Measurements from ENCODE around the gene BAIAP2.

The BAIAP2 gene

DNA sequence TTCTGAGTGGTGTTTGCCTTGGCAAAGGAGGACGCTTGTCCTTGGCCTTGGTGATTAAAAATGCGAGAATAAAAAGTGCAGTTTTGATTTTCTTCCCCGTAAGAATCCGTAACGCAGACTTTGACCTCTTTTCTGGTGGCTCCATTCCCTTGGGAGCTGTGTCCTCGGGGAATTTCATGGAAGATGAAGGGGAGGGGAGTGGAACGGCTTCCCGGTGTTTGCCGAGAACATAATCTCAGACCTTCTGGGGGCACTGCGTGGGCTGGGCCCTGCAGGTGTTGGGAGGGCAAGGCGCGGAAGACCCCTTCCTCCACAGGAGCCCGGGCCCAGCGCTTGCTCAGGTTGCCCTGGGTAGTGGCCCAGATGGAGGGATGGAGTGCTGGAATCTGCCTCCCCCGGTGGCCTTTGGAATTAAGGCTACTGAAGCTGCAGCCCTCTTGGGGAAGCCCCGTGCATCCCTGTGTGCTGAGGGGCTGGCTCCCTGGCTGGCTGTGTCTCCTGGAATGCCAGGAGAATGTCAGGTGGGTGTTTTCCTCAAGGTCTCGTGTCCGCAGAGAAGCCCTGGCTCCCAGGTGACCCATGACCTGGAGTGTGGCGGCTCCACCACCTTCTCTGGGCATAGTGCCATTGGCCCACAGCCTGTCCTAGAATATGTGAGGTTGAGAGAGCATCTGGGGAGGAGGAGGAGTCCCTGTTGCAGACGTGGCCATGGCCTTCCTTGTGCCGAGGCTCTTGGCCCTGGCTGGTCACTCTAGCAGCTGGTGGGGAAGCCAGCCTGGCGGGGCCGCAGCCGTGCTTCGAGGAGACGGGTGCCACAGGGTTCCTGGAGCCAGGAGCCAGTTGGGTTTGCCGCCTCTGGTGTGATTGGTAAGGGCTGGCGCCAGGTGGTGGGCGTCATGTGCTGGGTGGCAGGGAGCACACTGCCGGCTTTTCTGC, 3.1 kb downstream of the BAIAP2 start:
- DNase-seq: no peak

DNA sequence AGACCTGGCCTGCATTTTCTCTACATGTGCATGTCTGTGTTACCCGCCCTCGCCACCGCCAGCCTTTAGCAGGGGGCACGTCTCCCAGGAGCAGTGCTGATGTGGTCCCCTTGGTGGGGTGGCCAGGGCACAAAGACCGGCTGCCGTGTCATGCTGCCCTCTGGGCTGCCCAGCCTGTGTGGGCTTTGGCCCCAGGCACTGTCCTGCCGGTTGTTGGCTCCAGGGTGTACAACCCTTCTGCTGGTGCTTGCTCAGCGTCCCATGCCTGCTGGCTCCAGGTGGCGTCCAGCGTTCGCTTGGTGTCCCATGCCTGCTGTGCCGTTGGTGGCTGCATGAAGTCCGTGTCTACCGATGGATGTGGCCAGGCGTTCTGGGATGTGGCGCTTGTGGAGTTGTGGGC, 4.1 kb downstream of the BAIAP2 start:
- DNase-seq: no peak

DNA sequence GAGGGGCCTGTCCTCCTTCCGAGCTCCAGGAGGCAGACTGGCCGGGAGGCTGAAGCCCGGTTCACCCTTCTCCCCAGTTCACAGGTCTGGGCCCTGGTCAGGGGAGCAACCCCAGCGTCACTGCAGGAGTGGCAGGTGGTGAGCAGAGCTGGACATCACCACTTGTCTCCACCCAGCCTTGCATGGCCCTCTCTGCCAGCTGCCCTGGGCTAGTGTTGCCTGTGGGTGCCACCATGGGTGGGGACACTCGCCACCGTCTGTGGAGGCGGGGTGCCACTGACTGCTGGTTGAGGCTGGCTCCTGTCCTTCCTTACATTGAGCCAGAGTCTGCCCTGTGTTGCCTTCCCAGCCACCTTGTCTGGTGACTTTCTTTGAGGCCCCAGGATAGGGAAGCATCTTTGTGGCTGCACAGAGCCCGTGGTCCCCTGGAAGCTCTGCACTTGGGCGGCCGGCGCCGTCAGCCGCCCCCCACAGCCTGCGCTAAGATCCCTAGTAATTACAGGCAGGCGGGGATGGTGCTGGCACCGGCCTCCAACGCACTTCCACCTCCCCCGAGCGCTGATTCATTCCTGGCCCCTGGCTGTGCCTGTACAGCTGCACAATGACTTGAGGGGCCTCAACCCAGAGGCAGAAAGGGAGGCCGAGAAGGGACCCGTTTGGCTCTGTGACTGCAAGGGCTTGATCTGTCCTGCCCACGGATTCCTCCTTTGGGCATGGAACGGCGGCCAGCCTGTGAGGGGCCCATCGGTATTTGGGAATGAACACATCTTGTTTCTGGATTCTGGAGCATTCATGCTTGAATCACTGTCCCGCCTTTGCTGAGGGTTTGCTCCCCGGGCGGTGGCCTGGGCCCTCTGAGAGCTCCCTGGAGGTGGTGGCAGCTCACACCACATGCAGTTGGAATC, 5.2 kb downstream of the BAIAP2 start:
- DNase-seq: no peak

DNA sequence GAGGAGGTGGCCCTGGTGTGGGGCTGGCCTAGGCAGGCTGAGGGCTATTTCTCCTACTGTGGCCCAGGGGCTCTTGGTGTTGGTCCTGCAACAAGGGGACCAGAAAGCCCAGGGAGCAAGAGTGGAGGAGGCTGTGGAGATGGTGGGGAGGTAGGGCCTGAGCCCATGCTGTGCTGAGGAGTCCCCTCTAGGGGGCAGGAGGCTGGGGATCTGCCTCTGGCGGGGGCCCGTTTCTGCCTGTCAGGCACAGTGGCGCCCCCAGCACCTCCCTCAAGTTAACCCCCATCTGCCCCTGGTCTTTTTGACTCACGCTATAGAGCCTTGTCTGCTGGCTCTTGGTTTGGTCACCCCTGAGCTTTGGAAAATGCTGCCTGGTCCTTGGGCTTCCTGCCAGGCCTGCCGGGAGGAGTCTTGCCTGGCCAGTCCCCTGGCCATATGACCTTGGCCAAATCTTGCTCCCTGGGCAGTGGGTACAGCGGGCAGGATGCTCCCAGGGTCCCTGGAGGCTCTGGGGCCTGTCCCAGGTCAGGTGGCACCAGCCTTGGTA, 5.9 kb downstream of the BAIAP2 start:
- DNase-seq: no peak

DNA sequence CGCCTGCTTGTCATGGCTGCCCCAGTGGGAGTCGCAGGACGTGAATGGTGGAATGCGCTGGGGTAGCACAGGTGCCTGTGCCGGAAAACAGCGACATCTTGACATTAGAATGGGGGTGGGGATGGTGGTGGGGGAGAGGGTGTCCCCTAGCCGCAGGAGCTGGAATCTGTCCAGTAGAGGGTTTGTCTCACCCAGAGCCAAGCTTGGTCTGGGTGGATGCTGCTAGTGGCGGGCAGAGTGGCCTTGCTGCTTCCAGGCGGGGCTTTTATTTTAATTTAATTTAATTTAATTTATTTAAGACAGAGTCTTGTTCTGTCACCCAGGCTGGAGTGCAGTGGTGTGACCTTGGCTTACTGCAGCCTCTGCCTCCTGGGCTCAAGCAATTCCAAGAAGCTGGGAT, 7.7 kb downstream of the BAIAP2 start:
- no peak for DNase-seq

DNA sequence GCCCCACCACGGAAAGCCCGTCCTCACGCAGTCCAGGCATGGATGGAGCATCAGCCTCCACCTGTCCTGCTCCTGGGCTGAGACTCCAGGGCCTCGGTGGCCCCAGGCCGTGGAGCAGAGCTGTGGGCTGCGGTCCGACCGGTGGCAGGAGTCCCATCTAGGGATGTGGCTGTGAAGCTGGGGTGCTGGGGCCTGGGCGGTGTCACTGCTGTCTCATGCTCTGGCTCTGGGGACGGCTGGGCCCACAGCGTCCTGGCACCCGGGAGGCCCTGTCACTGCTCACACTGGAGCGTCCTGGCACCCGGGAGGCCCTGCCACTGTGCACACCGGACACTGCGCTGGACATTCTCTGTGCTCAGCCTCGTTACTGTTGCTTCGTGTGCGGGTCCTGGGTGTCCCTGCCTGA, 8.4 kb downstream of the BAIAP2 start:
- DNase-seq: no peak

DNA sequence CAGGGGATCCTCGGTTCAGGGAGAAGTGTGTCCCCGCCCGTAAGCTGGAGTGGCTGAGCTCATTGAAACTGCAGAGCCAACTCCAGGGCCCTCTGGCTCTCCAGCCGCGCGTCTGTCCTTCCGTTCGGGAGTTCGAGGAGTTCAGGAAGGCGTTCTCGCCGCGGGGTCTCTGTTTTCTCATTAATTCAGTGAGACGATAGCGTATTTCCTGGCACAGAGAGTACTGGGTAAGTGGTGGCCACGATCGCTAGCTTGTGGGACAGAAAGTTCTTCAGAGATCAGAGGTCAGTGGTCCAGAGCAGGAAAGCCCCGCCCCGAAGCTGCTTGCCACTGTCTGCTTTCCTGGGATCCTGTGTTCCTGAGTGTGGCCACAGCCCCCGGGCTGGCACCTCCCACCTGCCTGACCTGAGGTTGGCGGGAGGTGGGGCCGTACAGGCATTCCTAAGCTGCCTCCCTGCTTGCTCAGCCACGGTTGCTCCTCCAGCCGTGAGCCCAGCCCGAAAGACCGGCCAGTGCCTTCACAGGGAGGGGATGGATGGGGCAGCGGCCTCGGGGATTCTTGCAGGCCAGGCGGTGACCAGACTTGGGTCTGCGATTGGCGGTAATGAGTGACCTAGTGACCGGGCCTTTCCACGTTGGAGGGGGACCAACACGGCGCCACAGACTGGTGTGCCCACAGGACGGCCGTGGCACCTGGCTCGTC, 8.9 kb downstream of the BAIAP2 start:
- no peak for DNase-seq

DNA sequence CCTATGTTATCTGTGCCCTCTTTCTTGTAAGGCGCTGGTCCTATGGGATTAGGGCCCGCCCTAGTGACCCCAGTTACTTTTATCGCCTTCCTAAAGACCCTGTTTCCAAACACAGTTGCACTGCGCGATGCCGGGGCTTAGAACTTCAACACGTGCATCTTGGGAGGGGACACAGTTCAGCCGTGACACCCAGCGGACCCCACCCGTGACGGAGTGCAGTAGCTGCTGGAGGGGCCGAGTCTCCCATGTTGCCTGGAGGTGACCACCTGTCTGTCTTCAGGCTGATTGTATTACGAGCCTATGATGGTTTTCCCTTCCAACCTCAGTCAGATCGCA, 9.4 kb downstream of the BAIAP2 start:
- no peak for DNase-seq

DNA sequence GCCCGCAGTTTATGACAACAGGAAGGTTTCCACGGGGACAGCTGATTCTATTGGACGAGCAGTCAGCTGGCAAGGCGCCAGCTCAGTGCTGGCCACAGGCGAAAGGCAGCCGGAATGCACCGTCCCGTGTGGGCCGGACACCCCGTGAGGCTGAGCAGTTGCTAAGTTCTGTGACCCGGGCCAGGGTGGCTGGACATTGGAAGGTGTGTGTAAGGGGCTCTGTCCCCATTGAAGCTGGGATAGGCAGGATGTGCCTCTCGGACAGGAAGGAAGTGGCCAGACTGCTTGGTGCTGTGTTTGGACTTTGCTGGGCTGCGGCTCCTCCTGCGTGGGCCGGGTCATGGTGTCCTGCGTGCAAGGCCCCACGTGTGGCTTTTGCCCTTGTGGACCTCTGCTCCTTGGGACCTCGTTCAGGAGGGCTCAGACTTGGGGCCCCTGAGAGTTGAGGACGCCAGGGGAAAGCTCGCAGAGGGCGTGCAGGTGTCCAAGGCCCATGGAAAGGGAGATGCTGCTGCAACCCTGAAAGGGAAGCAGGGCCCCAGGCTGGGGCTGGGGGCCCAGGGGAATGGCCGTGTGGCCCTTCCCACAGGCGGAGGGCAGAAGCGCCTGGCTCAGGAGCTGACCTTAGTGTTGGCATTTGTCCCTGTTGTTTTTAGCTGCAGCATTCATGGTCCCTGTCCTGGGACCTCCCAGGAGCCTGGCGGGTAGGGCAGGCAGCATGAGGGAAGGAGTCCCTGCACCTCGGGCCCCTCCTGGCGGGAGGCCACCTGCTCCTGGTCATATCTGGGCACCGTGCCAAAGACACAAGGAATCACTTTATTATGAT, 10.0 kb downstream of the BAIAP2 start:
- DNase-seq: no peak

DNA sequence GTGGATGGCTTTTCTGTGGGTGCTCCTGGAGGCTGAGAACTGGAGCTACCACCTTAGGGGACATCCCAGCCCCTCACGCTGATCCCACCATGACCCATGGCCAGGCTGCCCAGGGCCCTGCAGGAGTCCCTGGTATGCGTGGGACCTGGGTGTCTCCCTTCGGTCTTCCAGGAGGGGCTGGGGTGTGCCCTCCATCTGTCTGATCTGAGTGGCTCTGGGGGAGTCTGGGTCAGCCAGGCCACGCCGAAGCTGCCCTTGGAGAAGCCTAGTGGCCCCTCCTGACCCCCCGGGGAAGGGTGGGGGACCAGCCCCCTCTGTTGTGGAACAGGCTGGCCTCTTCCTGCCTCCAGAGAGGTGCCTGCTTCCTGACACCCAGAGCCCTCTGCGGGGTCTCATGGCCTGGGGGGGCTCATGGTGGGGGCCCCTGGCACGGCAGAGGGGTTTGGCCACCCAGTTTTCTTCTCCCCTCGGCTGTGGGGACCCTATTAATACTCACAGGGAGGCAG, 10.7 kb downstream of the BAIAP2 start:
- DNase-seq: no peak

DNA sequence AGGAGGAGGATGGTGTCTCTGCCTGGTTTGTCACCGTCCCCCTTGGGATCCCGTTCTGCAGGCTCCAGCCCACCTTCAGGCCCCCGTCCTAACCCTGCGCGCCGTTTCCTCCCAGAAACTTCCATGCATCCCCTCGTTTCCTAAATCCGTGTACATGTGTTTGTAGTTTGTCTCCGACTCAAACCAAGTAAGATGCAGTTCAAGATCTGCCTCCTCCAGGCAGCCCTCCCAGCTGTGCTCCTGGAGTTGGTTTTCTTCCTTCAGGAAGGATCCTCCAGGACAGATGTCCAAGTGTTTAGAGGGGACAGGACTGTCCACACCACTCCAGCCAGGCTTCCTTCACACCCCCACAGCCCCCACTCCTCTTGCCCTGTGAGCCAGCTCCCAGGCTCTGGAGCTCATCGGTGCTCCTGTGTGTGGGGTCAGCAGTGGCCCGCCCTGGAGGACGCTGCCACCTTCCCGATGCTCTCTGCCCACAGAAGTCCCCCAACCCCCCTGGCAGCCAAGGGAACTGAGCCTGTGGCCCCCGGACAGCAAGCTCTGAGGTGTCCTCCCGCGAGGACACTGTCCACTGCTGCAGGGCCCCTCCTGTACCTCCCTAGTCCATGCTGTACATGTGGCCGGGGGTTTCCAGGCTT, 11.3 kb downstream of the BAIAP2 start:
- DNase-seq: no peak

DNA sequence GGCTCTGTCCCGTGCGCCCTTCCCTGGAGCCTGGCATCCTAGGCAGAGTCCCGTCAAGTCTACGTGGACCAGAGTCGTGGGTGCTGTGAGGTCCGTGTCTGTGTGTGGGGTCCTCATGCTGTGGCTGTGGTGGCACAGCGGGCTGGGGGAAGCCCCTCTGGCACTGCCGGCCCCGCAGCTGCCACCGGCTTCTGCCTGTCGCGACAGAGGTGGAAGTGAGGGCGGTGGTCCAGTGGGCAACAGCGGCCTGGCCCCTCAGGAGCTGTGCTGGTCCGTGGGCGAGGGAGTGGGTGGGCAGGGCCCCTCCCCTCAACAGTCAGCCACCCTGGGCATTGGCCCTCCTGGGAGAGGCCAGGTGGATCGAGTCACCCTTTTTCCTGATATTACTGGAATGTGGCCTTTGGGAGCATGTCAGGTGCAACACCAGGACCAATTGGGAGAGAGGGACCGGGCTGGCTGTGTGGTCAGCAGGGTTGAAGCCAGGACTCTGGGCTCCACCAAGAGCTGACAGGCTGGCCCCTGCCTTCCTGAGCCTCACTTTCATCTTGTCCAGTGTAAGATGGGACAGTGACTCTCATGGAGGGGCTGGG, 11.9 kb downstream of the BAIAP2 start:
- no peak for DNase-seq

DNA sequence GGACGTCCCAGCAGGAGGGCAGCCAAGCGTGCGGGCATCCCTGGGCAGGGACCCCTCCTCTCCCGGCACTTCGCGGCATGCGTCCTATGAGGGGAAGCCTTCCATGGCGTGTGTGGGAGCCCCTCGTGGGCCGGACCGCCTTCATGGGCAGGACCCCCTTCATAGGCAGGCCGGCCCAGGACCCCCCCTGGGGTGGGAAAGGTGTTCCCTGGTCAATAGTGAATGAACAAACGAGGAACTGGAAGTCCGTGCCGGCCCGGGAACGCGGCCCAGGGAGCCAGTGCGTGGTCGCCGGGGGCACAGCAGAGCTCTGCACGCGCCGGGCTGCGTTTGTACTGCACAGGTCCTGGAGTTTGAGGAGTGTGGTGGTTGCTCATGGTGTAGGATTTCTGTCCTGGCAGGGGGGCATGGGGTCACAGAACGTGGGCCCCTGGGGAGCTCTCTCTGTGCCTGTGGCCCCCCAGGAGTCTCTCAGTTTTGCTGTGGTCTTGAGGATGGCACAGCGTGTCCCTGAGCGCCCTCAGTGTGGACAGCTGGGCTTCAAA, 13.9 kb downstream of the BAIAP2 start:
- DNase-seq: no peak

DNA sequence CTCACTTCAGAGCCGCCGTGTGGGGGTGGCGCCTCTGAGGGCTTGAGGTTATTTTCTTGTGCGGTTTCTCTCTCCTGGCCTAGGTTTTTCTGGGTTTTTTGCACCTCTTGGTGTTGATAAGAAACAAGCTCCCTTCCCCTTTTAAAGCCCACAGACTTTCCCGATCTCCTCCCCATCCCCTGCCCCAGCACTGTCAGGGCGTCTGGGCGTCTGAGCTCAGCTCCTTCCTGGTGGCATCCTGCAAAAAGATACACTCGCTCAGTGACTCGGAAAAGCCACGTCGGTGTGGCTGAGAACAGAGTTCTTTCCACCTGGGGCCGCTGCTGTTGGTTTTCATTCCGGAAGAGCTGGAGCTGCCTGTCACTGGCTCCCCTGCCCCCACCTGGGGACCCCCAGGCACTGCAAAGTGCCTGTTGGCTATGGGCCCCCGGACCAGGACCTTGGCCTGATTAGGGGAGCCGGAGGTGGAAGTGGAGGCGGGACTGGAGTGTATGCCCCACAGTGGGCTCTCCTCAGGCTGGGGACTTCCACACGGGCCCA, 14.5 kb downstream of the BAIAP2 start:
- peak; percentile 20 for DNase-seq

DNA sequence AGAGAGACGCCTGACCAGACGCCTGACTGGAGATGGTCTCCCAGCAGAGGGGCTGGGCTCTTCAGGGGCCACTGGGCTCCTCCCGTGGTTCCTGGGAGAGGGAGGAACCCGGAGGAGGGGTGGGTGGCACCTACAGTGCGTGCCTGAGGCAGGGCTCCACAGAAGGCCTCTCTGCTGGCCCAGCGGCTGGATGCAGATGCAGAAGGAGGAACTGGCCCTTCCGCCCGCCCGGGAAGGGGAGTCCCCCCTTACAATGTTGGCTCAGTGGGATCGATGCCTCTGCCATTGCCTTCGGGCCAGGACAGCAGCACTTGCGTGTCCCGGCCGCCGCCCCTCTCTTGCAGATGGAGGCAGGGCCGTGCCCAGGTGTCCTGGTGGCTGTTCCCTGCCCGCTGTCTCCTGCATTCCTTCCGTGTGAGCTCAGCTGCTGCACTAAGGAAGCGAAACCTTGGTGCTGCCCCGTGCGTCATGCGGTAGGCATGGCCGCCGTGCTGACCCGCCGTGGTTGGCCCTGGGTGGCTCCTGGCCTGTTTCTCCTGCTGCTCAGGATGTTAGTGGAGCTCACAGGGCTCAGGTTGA, 15.1 kb downstream of the BAIAP2 start:
- peak; percentile 18 for DNase-seq

DNA sequence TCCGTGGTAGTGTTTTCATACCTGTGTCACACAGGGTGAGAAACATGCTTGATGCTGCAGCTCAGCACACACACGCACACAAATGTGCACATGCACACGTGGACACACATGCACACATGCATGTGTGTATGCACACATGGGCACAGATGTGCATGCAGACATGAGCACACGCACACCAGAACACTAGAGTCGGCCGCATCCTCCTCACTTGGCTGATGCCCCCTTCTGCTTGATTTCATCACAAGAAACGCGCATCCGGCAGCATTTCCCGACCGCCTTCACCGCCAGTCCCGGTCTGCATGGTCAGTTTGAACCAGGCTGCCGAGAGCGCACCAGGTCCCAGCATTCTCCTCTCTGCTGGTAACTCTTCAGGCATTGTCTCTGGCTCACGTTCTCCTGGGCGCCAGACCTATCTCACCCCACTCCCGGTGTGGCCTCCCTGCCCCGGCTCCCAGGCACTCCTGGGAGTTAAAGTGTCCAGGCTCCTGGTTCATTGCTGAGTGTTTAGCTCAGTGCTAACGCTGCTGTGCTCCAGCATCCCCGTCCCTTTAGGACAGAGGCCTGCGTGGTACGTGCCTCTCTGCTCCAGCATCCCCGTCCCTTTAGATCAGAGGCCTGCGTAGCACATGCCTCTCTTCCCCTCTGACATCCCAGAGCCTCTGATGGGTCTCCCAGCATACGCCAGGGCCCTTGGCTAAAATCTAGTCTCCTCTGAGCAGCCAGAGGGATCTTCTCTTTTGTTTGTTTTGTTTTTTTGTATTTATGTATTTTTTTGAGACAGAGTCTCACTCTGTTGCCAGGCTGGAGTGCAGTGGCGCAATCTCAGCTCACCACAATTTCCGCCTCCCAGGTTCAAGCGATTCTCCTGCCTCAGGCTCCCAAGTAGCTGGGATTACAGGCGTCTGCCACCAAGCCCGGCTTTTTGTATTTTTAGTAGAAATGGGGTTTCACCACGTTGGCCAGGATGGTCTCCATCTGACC, 16.0 kb downstream of the BAIAP2 start:
- no peak for DNase-seq

DNA sequence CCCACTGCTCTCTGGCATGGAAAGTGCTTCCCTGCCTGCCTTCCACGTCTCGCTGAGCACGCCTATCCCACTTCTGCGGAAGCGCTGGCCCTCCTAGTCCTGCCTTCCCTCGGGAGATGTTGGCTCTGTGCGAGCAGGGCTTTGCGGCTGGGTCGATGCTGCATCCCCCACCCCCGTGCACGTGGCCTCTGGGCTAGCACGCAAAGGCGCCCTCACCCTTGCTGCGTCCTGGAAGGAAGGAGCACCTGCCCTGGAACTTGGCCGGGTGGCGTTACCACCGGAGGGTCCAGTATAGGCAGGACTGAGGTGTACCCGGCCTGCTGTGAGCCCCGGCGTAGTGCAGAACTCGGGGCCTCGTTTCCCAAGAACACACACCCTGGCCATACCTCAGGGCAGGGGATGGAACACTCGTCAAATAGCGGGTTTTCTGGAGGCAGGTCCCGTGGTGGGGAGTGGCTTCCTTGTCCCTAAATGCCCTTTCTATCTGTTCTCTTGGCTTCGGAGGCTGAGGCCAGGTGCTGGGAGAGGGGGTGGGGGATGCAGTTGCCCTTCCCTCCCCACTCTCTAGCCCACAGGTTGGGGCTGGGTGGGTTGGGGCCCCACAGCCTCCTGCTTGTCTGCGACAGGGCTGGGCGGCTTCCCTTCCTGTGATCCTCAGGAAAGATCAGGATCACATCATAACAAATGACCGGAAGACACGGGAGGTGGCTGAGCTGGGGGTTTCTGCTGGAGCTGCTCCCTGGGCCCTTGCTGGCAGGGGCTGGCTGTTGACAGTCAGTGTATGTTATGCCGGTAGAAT, 17.4 kb downstream of the BAIAP2 start:
- no peak for DNase-seq
